Anterior cingulate cortex (tissue), 58 donors: ENCODE results near the gene MAFF.

Source experiments
- DNase-seq, 58 donors: peaks; one replicate each; lab custom pipeline; 2025; lab: John Stamatoyannopoulos, UW

The MAFF gene

DNA sequence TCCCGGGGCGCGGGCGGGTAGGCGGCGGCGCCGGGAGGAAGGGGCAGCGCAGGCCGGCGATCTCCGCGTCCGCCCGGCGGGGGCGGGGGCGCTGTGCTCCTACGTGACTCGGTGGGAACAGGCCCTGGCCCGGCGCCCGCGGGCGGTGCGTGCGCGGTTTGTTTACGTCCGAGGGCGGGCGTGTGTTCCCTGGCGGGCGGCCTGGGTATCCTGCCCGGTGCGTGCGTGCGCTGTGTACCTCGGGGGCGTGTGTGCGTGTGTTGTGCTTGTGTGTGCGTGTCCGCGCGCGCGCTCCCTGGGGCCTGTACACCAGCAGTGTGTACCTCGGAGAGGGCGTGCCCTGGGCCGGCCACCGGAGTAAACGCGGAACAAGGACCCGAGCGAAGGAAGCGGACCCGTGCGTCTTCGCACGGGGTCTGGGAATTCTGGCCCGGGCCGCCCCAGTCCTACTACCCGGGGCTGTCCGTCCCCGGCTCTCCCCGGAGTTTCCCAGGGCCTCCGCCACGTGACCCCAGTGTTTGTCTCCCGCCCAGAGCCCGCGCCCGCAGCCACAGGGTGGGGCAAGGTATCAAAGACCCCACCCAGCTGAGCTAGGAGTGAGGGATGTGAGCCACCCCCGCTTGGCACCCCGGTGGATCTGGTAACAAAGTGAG, 769 bp downstream of the MAFF start:
- DNase-seq, result peak in 34 of 58 donors; percentile 13 to 86 (median 48)

- DNase-seq, result no peak
These were observed 1.5 kb downstream of the MAFF start for GRCh38 chr22:38203090-38203810.

DNA sequence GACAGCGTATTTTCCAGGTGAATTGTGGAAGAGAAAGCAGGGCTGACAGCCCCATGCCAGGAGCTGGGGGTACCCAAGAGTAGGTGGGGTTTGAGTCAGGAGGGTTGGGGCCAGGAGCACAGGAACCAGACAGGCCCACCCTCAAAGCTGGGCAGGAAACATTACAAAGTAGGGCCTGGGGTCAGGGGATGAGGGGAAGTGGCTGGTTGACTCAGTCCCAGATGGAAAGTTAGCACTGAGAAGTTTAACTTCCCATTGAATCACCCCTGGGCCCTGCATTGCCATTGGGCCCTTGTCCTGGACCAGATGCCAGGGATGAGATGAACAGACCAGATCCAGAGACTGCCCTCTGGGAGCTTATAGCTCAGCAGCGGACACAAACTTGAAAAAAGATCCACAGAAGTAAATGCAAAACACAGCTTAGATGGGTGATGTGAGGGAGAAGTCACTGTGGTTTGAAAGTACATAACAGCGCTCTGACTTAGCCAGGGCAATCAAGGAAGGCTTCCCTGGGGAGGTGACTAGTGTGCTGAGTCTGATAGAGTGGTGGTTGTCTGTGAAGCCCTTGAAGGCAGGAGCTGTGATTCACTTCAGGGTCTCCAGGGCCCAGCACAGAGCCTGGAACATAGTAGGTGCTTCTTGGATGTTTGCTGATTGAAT, 2.2 kb downstream of the MAFF start:
- no peak for DNase-seq

DNA sequence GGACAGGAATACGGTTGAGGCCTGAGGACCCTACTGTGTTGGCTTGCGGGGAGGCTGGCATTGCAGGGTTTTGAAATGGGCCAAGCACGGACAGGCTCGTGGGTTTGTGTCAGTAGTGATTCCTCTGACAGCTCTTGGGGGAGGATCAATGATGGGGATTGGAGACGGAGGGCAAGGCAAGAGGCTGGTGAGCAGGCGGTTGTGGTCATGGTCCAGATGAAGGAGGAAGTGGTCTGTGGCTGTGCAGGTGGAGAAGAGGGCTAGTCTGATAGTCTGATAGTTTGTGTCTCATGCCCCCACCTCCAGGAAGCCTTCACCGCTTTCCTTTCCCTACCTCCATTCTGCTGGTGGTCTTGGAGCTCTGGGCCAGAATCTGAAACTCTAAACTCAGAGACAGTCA, 3.0 kb downstream of the MAFF start:
- DNase-seq, result no peak

DNA sequence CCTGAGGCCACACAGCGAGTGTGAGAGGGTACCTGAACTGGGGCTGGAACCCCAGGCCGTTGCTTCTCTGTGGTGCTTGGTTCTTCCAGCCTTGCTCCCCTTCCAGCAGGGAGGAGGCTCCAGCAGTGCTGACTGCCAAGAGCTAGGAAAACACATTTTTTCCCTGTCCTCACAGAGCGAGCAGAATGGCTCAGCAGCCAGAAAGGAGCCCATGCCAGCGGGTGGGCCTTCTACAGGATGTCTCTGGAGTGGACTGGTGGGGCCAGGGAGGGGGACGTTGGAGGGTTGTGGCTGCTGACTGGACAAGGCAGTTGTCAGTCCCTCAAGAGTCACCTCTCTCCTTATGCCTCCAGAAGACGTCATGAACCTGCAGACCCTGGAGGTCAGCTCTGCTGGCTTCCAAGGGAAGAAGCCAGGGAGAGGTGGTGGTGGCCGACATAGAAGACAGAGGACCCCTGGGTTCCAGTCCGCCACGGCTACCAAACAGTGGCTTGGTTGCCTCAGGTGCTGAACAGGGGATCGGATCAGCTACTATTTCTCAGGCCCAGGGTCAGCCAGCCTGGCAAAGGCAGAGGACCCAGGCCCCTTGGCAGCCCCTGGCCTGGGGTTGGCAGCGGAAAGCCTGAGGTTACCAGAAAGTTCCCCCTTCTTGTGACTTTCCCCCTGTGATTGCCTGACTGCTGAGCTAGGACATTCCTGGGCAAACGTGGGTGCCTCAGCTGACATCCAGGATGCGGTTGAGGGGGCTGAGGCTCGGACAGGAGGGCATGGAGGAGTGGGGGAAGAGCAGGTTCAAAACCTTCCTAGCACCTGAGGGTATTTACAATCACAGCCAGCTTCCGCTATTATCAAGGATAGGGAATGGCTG, 3.7 kb downstream of the MAFF start:
- DNase-seq, result peak in 43 of 58 donors; percentile 15 to 79 (median 48)

GRCh38 chr22:38207898-38208432, 6.2 kb downstream of the MAFF start:
- no peak for DNase-seq

GRCh38 chr22:38208551-38208968, 6.8 kb downstream of the MAFF start:
- no peak for DNase-seq

- DNase-seq, result no peak
These were observed 9.8 kb downstream of the MAFF start for GRCh38 chr22:38211556-38211955.

GRCh38 chr22:38212442-38212841, 10.6 kb downstream of the MAFF start:
- DNase-seq, result no peak

DNA sequence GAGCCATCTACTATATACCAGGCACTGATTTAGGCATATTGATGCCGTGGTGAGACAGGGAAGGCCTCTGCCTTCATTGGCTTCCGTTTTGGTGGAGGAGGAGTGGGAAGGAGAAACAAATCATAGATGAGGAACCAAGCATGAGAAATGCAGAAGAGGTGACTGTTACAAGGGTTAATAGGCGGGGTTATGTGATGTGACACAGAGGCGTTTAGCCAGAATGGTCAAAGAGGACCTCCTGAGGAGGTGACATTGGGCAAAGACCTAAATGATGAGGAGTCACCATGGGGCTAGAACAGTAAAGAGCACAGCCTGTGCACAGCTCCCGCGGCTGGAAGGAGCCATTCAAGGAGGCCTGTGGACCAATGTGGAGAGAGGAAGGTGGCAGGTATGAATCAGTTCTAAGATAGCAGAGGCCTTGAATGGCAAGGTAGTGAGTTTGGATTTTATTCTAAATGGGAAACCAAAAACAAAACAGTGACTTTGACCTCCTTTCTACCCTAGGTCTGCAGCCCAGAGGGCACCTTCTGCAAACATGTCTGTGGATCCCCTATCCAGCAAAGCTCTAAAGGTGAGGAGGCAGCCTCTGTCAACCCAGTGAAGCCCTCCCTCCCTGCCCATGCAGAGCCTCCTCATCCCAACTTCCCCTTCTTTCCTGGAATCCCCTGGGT, 11.7 kb downstream of the MAFF start:
- DNase-seq, result no peak

DNA sequence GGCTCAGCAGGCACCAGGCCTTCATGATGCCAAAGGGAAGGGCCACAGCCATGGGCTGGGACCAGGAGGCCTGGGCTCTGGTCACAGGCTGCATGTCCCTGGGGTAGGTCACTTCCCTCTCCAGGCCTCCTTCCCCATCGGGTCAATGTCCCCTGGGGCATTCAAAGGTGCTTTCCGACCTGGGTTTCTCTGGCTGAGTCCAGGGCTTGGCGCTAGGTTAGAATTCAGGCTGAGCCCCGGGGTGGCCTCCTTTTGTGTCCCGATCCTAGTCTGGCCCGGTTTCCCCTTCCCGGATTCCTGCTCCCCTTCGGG, 12.2 kb downstream of the MAFF start:
- no peak for DNase-seq

DNA sequence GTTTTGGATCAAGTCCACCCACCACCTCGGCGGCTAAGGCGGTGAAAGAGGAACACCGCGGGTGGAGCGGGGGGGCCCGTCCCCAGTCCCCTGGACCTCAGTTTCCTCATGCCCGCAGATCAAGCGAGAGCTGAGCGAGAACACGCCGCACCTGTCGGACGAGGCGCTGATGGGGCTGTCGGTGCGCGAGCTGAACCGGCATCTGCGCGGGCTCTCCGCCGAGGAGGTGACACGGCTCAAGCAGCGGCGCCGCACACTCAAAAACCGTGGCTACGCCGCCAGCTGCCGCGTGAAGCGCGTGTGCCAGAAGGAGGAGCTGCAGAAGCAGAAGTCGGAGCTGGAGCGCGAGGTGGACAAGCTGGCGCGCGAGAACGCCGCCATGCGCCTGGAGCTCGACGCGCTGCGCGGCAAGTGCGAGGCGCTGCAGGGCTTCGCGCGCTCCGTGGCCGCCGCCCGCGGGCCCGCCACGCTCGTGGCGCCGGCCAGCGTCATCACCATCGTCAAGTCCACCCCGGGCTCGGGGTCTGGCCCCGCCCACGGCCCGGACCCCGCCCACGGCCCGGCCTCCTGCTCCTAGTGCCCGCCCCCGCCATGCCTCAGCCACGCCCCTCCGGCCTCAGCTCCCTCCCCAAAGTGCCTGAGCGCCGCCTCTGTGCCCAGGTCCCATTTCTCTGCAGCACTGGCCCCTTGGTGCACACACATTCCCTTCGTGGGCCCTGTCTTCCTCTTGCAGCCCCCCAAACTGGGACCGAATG, 12.7 kb downstream of the MAFF start:
- peak in 33 of 58 donors; percentile 9 to 74 (median 58) for DNase-seq

DNA sequence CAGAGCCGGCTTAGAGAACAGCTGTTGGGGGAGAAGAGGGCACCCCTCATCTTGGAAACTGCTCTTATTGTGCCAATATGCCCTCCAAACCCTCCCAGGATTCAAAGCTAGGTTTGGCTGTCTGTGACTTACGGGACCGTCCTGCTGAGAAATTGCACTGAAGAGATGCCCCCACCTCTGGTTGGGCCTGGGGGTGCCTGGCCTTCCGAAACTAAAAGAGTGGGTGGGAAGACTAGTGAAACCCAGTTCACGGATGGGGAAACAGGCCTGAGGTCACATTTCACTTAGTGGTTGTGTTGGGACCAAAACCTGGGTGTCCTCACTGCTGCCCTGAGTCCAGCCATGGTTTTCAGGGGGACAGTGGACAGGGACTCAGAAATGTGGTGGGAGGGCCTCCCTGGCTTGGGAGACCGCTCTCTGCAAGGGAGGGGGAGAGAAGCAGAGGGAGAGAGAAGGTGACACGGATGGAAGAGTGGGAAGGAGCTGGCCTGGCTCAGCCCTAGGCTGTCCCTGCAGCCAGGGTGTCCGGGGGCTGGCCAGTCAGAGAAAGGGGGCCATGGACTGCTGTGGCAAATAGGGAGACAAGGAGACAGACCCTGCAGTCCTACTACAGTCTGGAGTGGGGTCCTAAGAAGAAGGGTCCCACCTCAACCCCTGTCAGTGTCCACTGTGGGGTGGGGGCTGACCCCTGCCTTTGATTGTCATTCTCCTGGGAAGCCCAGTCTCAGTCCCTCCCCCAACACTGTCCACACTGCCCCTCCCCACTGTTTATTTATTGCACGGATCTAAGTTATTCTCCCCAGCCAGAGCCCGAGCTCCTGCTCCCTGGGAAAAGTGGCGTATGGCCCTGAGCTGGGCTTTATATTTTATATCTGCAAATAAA, 13.6 kb downstream of the MAFF start:
- DNase-seq, result no peak

- no peak for DNase-seq
These were observed 17.1 kb downstream of the MAFF start for GRCh38 chr22:38218661-38219622.

GRCh38 chr22:38219632-38220031, 17.8 kb downstream of the MAFF start:
- DNase-seq, result no peak

- no peak for DNase-seq
These were observed 18.4 kb downstream of the MAFF start for GRCh38 chr22:38220163-38220562.
